HG02938 (cell line): ENCODE measurements around the gene ZFP62.

ENCODE experiments used
- ATAC-seq: cut with Tn5 transposase; IDR thresholded peaks from one replicate; pipeline ENCODE4 v1.9.1; 2021; ENCODE audit warnings: mild to moderate bottlenecking, moderate library complexity; ENCODE audit not compliant: unreplicated experiment

The ZFP62 gene

DNA sequence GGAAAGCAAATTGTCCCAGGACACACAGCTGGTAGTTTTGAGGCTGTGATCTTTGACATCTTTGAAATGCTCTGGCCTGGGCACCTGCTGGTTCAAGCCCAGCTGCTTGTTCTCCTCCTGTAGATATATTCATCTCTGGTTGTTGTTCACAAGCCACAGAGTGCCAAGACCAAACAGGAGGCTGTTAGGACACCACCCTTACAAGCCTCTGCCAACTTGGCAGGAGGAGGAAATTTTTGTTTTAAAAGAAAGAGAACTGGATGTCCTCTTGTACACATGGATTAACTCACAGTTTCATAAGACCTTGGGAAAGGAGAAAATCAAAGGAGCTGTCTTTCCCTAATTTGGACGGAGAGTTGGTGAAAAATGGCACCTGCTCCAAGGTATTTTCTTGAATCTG lies 8.5 kb upstream of the ZFP62 start:
- ATAC-seq: no peak

DNA sequence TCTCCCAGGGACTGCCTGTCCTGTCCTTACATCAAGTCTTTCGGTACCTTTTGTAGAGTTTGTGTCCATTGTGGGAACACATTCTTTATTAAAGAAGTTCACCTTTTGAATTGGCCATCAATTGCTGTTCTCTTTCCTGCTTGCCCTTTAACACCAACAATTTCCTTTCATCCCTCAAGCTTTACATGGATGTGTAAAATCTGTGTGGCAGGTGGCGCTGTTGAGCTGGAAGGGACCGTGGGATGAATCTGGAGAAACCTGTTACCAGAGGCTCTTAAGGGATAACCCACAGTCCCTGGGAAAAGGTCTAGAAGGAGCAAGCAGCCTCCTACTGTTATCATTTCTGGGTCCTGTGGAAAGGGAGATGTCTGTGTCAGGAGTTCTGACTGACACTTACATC lies 7.9 kb upstream of the ZFP62 start:
- no peak for ATAC-seq

GRCh38 chr5:180866985-180867384 lies 5.9 kb upstream of the ZFP62 start:
- ATAC-seq: no peak

- no peak for ATAC-seq
Measured at GRCh38 chr5:180865981-180866695, 5.1 kb upstream of the ZFP62 start.

DNA sequence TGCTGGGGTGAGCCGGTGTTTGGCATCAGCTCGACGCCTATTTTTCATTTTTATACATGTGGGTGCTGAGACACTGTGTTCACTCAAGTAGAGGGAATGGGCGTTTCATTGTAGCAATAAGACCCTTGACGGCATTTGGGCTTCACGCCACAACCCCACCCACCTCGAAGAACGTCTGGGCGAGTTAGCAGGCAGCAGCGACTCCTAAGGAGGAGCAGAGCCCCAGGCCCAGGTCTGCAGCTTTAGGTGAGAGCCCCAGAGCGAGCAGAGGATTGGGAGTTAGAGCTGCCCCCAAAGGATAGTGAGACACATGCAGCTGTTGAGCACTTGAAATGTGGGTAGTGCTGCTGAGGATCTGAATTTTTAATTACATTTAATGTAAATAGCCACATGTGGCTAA lies 1.6 kb upstream of the ZFP62 start:
- no peak for ATAC-seq

DNA sequence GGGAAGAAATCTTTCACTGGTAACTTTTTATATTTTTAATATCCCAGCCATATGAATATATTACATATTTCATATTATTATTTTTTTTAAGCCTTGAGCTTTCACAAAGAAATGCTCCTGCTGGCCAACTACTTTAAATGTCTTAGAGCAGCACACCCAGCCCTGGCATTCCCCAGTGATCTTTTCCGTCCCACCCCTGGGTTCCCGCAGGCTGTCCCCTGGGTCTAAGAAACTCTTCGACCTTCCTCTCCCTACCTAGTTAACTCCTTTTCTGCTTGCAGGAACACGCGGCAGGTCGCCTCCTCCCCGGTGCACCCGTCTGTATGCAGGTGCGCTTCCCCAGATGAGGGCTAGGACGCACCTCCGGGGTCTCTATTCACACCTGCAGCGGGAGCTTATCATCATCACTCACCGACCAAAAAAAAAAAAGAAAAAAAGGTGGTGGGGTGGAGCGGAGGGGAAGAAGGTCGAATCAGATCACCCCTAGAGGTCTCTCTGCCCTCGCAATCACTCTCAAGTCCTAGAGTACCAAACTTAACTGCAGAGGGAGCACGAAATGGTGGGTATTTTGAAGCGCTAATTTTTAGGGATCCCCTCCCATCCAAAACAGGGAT lies 696 bp downstream of the ZFP62 start:
- peak; percentile 55 for ATAC-seq

DNA sequence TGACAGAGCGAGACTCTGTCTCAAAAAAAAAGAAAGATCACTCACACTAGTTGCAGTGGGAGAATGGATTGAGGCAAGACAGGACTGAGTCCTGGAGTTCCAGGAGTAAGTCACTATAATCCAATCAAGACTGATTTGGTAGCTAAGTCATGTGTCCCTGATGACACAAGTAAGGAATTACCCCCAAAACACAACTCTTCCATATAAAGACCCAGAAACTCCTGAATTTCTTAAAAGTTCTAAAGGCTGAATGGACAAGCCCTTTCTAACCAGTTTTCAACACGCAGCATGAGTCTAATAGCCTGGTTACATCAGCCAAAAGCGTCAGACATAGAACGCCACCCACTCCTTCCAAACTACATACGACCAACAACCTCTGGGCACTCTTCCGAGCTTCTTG lies 2.5 kb downstream of the ZFP62 start:
- ATAC-seq: no peak

GRCh38 chr5:180853848-180854176 lies 7.3 kb downstream of the ZFP62 start:
- ATAC-seq: no peak

DNA sequence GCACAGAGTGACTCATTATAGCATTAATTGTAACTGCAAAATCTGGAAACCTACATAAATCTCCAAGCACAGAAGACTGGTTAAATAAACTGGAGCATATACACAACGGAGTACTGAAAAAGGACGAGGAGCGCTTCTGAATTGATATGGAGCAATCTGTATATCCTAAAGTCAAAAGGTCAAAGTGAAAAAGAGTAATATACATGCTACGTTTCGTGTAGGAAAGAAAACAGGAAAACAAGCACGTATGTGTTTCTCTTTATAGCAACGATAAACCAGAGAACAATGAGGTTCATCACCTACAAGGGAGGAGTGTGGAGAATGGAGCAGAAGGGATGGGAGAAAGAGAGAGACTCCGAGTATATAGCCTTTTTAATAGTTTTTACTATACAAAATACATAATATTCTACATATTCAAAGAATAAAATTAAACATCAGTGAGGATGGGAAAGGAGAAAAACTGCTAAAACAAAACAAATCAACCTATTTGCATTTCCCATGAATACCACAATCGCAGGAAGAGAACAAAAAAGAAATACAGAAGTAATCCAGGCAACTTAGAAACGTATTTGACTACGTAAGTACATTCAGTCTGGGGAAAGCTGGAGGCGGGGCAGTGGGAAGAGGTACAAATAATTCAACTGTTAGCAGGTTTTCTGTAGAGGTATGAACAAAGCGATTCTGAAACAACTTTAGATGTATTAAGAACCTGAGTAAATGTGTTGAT lies 7.8 kb downstream of the ZFP62 start:
- no peak for ATAC-seq

DNA sequence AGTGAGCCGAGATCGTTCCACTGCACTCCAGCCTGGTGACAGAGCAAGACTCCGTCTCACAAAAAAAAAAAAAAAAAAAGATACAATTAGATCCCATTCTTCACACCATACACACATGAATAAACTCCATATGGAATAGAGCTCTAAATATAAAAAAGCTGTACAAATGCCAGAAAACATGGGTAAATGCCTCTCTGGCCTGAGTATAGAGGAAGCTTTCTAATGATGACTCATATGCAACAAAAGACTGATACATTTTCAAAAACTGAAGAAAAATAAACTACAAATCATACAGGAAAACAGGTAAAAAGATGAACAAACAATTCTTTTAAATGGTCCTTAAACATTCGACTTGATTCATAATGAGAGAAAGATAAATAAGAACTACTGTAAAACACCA lies 8.6 kb downstream of the ZFP62 start:
- ATAC-seq: no peak

GRCh38 chr5:180850434-180851078 lies 10.5 kb downstream of the ZFP62 start:
- no peak for ATAC-seq

DNA sequence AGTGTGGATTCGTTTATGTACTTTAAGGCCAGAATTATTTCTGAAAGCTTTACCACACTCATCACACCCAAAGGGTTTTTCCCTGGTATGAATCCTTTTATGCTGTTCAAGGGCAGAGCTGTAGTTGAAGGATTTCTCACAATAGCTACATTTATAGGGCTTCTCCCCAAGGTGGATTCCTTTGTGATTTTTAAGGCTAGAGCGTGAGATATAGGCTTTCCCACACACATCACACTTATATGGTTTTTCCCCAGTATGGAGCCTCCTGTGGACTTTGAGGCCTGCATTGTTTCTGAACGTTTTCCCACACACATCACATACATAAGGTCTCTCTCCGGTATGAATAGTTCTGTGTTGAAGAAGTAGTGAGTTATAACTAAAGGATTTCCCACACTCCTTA lies 11.2 kb downstream of the ZFP62 start:
- ATAC-seq: no peak

DNA sequence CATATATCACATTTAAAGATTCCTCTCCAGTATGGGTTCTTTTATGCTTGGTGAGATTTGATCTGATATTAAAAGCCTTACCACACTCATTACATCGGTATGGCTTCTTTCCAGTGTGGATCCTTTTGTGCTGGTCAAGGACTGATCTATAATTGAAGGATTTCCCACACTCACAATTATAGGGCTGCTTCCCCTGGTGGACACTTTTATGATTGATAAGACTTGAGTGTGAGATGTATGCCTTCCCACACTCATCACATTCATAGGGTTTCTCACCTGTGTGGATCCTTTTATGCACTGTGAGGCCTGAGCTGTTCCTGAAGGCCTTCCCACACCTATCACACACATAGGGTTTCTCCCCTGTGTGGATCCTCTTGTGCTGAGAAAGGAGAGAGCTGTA lies 12.2 kb downstream of the ZFP62 start:
- ATAC-seq: no peak

DNA sequence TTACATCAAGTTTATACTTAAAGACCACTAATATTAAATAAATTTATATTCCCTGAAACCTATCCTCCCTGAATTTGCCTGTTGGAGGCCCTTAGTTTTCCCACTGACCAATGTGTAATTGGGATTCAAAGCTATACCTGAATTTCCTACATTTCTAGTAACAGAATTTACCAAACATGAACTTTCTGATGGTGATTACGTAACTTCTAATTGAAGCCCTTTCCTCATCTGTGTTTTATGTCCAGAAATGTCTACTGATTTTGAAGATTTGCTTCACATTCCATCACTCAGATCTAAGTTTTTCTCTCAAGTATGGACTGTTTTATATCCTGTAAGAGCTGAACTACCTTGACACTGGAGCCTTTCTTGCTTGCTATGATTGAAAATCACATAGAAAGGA lies 12.8 kb downstream of the ZFP62 start:
- no peak for ATAC-seq

- no peak for ATAC-seq
Measured at GRCh38 chr5:180847026-180847425, 14.1 kb downstream of the ZFP62 start.

DNA sequence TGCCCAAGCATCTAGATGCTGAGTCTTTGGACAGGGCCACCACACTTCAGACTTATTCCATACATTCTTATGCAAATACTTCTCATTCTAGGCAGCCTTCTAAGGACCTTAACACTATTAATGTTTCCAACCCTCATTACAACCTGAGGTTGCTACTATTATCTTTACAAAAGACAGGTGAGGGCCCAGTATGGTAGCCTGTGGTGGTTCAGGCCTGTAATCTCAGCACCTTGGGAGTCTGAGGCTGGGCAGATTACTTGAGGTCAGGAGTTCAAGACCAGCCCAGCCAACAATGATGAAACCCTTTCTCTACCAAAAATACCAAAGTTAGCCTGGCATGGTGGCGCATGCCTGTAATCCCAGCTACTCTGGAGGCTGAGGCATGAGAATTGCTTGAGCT lies 16.2 kb downstream of the ZFP62 start:
- no peak for ATAC-seq

- ATAC-seq: no peak
Measured at GRCh38 chr5:180844432-180844831, 16.6 kb downstream of the ZFP62 start.

DNA sequence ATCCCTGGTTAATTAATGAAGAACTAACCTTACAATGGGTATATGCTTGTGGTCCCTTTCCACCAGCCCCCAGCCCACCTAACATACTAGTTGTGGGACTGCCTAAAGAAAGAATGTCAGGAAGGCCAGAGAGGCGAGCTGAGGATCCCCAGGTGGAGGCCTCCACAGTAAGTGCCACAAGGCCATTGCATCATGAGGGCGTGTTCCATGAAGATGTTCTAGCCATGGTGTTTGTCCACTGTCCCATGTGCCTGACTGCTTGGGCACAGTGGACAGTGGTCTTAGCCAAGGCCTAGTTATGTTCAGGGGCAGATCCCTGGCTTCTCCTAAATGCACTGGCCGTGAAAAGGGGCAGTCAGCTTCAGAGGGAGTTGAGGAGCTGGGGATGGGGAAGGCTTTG lies 21.1 kb downstream of the ZFP62 start:
- no peak for ATAC-seq

GRCh38 chr5:180839227-180839626 lies 21.8 kb downstream of the ZFP62 start:
- no peak for ATAC-seq

- ATAC-seq: no peak
Measured at GRCh38 chr5:180837478-180837877, 23.6 kb downstream of the ZFP62 start.

GRCh38 chr5:180832638-180833068 lies 28.4 kb downstream of the ZFP62 start:
- ATAC-seq: peak; percentile 37
